ELF-1 (cell line): ENCODE measurements around the gene NDRG3.
A peak's percentile ranks its signal among the peaks of the same experiment; 100 is the strongest.
"Not testable (repeated sequence)": the region's sequence is repeated elsewhere in the genome, so short reads cannot be mapped to it uniquely, and the experiment has no call there.

ENCODE experiments used
- DNase-seq: peaks from one replicate; pipeline ENCODE4 v3.0.0-alpha.2; 2016; ENCODE audit warnings: low read depth, low spot score

Gene NDRG3

GRCh38 chr20:36644706-36645095 lies 101.2 kb downstream of the NDRG3 start:
- no peak for DNase-seq

DNA sequence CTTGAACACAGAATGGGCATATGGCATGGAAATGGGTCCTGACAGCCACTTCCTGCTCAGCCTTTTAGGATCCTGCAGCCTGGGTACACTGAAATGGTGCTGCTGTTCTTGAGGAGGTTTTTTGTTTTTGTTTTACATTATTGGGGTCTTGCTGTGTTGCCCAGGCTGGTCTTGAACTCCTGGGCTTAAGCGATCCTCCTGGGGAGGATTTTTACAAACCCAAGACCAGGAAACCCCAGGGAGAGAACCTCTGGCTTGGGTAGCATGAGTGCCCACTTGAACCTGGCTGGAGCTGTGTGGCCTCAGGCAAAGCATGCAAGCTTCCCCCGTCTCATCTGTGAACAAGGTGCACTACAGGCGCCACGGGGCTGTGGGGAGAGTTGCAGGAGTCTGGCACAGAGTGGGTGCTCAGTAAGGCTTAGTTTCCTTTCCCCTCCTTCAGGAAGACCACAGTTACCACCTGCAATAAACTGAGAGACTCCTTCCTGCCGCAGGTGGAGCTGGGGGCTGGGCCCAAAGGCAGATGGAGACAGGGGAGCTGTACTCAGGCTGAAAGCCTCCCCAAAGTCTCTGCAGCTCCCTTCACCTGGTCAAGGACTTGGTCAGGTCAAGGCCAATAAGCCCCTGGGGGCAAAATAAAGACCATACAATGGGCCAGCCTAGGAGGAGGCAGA lies 101.7 kb downstream of the NDRG3 start:
- DNase-seq, result no peak

DNA sequence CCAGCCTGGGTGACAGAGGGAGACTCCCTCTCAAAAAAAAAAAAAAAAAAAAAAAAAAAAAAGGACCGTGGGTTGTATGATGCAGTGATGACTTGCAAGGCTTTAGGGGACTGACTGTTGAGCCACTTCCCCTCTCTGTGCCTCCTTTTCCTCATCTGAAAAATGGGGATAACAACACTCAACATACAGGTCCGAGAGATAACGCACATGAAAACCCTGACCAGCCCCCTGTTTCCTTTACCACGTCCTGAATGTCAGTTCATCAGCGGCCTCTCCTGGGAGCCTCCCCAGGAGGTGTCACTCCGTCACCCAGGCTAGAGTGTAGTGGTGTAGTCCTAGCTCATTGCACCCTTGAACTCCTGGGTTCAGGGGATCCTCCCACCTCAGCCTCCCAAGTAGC lies 103.8 kb downstream of the NDRG3 start:
- no peak for DNase-seq

GRCh38 chr20:36641506-36641843 lies 104.4 kb downstream of the NDRG3 start:
- DNase-seq, result no peak

- not testable (repeated sequence) for DNase-seq
Observed at GRCh38 chr20:36638876-36639400, 107.0 kb downstream of the NDRG3 start.

DNA sequence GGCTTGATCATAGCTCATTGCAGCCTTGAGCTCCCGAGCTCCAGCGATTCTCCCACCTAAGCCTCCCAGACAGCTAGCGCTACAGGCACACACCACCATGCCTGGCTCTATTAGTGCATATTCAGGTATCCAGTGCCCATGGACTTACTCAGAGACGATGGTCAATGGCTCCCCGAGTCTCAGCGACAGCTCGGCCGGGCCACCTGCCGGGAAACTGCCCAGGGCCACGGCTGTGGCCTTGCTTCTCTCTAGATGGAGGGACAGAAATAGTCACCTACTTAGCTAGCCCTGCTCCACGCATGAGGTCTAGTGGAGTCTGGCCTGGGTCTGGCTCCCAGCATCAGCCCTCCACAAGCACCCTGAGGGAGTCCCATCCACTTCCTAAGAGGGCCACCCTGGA lies 111.5 kb downstream of the NDRG3 start:
- DNase-seq, result no peak

DNA sequence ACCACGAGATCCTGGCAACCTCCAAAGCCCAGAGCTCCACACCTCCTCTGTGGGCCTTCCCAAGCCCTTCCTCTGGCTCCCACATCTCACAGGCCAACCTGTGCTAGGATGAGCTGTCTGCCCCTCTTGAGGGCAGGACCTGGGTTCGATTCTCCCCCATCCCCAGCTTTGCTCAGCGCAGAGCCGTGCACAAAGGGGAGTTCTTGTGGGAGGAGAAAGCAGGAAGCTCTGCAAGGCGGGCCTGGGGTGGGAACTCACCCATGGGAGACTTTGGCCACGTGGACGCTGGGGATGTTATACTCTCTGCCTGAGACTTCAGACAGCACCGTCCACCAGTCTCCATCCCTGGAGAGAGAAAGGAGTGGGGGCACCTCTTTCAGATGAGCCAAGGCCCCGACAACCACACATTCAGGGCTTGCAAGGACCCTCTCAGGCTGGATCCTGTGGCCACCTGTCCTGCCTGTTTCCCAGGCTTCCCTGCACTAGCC lies 112.6 kb downstream of the NDRG3 start:
- DNase-seq, result no peak

GRCh38 chr20:36632487-36633284 lies 113.2 kb downstream of the NDRG3 start:
- DNase-seq, result peak; percentile 69

DNA sequence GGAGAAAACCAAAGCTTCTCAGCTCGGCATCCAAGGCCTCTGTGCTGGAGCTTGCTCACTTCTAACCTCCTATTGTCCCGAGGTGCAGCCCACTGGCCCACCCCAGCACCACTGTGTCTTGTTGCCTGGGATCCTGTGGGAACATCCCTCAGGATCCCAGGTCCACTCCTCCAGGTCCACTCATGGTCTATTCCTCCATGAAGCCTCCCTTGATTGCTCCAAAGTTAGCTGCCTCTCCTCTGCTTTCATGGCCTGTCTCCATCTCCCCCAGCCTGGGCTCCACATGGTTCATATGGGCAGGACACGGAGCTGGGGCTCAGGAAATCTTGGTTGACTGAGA lies 113.8 kb downstream of the NDRG3 start:
- no peak for DNase-seq

GRCh38 chr20:36631646-36632045 lies 114.2 kb downstream of the NDRG3 start:
- no peak for DNase-seq

GRCh38 chr20:36629719-36630681 lies 115.9 kb downstream of the NDRG3 start:
- no peak for DNase-seq

- no peak for DNase-seq
Observed at GRCh38 chr20:36628076-36628475, 117.8 kb downstream of the NDRG3 start.

DNA sequence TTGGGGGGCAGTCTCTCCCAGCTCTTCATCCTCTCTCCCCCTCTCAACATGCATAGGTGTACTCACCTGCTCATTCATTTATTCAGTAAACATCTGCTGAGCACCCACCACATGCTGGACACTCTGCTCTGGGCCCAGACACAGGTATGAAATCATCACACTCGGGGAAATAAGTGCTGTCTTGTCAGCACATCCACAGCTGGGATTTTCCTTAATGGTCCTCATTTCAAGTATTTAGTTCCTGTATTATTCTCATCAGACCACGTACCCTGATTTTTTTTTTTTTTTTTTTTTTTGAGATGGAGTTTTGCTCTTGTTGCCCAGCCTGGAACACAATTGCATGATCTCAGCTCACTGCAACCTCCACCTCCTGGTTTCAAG lies 121.0 kb downstream of the NDRG3 start:
- DNase-seq, result no peak

DNA sequence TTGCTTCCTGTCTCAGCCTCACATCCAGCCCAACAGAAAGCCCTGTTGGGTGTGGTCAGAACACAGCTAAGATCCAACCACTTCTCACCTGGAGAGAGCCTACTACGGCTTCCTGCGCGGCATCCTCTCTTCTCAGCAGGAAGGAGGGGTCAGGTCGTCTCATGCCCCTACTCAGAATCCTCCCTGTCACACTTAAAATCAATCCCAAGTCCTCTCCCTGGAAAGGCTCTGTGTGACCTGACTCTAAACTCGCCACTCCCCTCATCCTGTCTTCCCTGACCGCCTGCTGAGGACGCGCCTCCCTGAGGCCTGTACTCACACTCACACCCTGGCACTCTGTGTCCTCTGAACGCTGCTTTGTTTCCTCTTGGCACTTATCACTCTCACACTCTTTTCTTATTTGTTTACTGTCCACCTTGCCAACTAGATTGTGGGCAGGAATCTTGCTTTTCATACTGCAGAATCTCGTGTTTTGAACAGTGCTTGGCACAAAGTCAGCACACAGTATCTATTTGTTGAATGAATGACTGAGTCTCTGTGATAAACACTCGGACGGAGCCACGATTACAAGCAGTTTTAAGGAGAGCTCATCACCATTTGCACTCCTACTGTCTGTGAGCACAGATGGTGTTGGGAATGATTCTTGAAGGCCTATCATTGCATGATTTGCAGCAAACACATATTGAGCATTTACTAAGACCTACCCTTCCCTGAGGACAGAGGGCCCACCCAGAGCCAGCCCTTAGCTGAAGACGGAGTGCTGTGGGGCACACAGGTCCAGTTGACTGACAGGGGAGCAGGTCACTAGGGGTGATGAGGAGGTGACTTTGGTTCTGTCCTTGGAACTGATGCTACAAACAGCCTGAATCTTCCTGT lies 121.6 kb downstream of the NDRG3 start:
- DNase-seq, result peak; percentile 67

DNA sequence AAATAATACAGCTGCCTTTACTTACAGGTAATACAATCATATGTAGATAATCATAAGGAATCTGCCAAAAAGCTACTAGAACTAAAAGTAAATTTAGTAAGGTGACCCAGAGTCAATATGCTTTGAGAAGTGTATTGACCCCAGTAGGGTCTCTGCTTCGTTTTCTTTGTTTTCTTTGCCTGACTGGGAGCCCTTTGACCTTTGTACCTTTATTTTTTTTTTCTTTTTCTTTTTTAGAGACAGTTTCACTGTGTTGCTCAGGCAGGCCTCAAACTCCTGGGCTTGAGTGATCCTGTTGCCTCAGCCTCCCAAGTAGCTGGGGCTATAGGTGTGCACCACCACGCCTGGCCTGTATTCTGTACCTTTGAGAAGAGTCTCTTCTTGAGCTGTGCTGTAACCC lies 122.4 kb downstream of the NDRG3 start:
- DNase-seq, result no peak

DNA sequence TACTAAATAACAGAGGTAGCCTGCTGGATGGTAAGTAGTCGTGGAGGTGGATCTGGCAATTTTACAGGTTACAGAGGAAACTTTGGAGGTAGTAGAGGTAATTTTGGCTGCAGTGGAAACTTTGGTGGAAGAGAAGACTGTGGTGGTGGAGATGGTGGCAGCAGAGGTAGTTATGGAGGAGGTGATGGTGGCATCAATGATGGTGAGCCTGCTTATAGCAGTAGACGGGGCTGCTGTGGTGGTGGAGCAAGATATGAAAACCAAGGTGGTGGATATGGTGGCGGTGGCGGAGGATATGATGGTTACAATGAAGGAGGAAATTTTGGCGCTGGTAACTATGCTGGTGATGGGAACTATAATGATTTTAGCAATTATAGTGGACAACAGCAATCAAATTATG lies 125.0 kb downstream of the NDRG3 start:
- no peak for DNase-seq

GRCh38 chr20:36614781-36615557 lies 130.9 kb downstream of the NDRG3 start:
- DNase-seq, result no peak

DNA sequence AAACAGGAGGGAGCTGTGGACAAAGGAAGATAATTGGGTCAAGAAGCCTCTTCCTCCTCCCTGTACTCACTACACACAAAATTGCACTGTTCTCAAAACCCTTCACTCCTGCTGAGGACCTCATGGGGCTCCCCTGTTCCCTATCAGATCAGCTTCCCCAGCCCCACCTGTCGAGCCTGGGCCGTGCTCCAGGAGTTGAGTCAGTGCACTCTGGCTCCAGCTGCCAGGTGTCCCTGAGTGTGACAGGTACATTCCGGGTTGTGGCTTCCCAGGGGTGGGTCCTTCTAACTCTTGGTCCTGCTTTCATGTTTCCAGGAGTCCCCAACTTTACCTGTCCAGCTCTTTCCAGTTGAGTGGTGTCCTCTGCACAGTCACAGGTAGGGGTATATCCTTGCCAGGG lies 131.9 kb downstream of the NDRG3 start:
- DNase-seq, result no peak

GRCh38 chr20:36611625-36612024 lies 134.3 kb downstream of the NDRG3 start:
- DNase-seq, result no peak

GRCh38 chr20:36608388-36608728 lies 137.5 kb downstream of the NDRG3 start:
- not testable (repeated sequence) for DNase-seq
